ENCODE results near the gene DLGAP4. TPM values are rescaled to one million over a fixed set of nuclear protein-coding genes. Genes with fewer than 3 reads are reported as not detected.

The DLGAP4 gene, protein sequence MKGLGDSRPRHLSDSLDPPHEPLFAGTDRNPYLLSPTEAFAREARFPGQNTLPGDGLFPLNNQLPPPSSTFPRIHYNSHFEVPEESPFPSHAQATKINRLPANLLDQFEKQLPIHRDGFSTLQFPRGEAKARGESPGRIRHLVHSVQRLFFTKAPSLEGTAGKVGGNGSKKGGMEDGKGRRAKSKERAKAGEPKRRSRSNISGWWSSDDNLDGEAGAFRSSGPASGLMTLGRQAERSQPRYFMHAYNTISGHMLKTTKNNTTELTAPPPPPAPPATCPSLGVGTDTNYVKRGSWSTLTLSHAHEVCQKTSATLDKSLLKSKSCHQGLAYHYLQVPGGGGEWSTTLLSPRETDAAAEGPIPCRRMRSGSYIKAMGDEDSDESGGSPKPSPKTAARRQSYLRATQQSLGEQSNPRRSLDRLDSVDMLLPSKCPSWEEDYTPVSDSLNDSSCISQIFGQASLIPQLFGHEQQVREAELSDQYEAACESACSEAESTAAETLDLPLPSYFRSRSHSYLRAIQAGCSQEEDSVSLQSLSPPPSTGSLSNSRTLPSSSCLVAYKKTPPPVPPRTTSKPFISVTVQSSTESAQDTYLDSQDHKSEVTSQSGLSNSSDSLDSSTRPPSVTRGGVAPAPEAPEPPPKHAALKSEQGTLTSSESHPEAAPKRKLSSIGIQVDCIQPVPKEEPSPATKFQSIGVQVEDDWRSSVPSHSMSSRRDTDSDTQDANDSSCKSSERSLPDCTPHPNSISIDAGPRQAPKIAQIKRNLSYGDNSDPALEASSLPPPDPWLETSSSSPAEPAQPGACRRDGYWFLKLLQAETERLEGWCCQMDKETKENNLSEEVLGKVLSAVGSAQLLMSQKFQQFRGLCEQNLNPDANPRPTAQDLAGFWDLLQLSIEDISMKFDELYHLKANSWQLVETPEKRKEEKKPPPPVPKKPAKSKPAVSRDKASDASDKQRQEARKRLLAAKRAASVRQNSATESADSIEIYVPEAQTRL
- total RNA-seq (2014; rRNA removed; shearing (Covaris generic)), result 19.2 and 59.5 TPM in 2 replicates

DNA sequence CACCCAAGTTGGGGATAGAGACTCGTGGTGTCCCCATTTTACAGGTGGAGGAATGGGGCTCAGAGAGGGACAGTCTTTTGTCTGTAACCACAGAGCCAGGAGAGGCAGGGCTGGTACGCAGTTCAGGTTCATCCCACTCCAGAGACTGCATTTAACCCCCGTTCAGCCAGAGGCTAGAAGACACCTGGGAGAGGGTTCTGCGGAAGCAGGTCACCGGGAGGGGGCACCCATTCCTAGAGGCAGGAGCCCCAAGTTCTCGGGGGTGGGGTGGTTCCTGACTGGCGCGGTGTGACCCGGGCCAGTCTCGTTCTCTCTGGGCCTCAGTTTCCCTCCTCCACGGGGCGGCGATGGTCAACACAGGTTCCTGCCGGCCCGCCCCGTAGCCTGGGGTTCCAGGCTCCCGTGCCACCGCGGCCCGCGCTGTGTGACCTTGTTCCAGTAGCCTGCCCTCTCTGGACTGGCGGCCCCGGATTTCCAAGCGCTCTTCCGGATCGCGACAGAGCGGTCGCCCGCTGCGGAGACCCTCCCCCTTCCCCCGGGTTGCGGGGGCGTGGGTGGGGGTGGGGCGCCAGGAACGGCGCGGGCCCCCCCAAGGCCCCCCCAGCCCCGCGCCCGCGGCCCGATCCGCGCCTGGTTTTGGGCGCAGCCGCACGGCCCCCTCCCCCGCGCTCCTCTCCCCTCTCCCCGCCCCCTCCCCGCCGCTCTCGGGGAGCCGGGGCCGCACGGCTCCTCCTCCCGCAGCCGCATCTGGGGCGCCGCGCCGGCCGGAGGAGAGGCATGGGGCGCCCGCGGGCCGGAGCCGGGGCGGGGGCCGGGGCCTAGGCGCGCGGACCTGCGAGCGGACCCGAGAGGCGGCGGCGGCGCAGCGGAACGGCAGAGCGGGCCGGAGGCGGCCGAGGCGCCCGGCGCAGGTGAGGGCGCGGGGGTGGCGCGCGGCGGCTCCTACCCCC lies at the start of gene DLGAP4:
Gene DLGAP4 (plus strand): TSS at position 738 of the 950 bp plus-strand sequence. CDS start 125,379 bp downstream, outside the sequence.
- H3K27me3 ChIP-seq (replicated peaks), result peaks cover 80% of the 10 kb centered on the region
- H3K4me3 ChIP-seq, result no peak within 1 kb of the TSS
- H3K9me3 ChIP-seq (replicated peaks), result no peaks in the 10 kb centered on the region
- DNase-seq (ENCODE audit: low read depth in 1 of 2, low spot score in 2 of 2), result peak in 1 of 2 experiments; percentile 36
- H3K27ac ChIP-seq, result no peak within 1 kb of the TSS
- H3K36me3 ChIP-seq, result no peaks in the 10 kb centered on the region
- H3K4me1 ChIP-seq (replicated peaks), result no peaks in the 10 kb centered on the region

DNA sequence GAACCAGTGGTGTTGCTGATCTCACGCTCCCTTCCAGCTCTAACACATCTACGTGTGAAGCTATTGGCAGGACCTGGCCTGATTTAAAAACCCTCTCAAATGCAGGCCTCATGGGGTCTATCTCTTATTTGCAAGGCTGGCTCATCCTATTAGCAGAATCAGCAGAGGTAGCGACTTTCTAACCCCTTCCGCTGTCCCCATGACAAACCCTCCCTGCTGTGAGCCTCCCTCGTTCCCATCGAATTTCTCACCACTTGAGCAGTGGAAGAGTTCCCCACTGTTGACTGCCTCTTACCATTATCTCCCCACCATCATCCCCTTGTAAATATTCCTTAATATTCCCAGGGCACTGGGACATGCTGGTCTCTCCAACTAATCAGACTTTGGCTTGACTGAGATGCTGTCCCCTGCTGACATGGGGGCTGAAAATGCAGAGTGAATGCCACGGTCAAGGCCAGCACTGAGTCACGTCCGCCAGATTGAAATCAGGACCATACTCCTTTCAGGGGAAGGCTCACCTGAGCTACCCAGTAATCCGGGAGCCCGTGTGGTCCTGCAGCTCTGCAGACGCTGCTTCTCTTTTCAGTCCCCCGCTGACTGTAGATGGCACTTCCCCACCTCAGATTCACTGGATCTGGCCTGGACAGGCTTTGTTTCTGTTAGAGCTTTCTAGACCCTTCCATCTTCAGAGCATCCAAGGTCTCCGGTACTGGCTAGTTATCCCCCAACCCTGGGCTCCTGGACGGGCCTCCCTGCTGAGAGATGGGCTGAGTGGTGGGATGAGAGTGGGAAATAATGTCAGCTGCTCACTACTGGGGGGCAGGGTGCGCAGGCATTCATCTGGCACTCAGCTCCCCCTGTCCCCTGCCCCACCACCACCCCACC lies 46.7 kb upstream of the DLGAP4 start:
- Histone ChIP-seq H3K36me3 (peaks cover 29% of the 10 kb centered on the region), H3K4me3 (no peak overlapping the region), H3K27me3 (replicated peaks) (no peaks in the 10 kb centered on the region; the same call in 1 of the 2 replicates), H3K27ac (no peak overlapping the region), H3K4me1 (replicated peaks) (no peaks in the 10 kb centered on the region), H3K9me3 (replicated peaks) (no peaks in the 10 kb centered on the region)
- DNase-seq (ENCODE audit: low read depth in 1 of 2, low spot score in 2 of 2), result no peak

DNA sequence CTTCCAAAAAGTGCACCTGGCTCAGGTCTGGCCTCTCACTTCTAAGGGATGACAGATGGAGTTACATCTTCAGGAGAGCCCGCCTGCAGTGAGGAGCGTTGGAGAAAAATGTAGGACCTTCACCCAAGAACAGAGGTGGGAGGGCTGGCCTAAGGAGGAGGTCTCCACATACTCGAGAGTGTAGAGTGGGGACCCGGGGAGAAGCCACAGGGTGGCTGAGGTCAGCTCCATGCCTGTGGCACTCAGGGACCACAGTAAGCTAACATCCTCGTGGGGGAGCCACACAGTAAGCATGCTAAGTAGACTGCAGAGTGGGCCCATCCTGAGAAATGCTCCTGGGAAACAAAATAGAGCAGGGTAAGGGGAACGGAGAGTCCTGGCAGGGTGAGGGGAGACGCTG lies 45.8 kb upstream of the DLGAP4 start:
- DNase-seq (ENCODE audit: low read depth in 1 of 2, low spot score in 2 of 2), result no peak
- H3K27ac ChIP-seq, result no peak overlapping the region
- no peaks in the 10 kb centered on the region for H3K9me3 ChIP-seq (replicated peaks)
- H3K36me3 ChIP-seq, result peaks cover 22% of the 10 kb centered on the region
- H3K4me3 ChIP-seq, result no peak overlapping the region
- H3K27me3 ChIP-seq (replicated peaks), result no peaks in the 10 kb centered on the region; the same call in 1 of the 2 replicates
- no peaks in the 10 kb centered on the region for H3K4me1 ChIP-seq (replicated peaks)

DNA sequence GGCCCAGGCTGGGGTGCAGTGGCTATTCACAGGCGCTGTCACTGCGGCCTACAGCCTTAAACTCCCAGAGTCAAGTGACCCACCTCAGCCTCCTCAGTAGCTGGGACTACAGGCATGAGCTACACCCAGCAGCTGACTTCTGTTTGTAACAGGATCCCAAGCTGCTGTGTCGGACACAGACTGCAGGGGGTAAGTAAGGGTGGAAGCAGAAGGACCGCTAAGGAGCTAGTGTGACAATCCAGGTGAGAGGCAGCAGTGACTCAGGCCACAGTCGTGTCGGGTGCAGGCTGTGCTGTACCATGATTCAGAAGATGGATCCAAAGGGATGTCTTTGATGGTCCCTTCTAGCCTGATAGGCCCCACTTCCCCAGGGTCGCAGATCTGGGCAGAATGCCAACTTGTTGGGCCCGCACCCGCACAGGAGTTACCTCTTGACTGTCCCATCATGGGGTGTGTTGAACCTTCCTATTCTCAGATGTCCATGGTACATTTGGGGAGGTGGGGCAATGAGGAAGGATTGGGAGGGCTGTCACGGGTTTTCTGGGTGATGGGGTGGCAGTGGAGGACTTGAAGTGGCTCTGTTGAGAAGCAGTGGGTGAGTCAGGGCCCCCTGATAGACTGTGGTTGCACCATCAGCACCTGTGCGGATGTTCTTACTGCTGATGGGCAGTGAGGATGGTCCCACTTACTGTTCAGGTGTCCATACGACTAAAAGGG lies 44.6 kb upstream of the DLGAP4 start:
- no peak for DNase-seq (ENCODE audit: low read depth in 1 of 2, low spot score in 2 of 2)
- H3K27ac ChIP-seq, result no peak overlapping the region
- H3K9me3 ChIP-seq (replicated peaks), result no peaks in the 10 kb centered on the region

DNA sequence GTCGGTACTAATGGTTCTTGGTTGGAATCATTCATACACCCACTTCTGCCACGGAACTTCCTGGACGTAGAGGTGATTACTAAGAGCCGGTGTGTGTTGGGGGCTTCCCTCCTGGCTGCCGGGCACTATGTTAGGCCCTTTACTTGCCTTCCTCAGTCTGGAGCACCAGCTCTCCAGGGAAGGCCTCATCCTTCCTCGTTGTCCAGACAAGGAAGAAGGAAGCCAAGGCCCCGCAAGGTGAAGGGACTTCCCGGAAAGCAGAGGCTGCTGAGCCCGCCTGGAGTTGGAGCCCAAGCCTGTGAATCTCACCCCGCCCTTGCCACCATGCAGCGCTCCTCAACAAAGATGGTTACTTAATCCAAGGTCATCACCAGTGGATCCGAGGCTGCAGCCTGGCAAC lies 43.7 kb upstream of the DLGAP4 start:
- H3K4me3 ChIP-seq, result no peak overlapping the region
- no peaks in the 10 kb centered on the region; the same call in 1 of the 2 replicates for H3K27me3 ChIP-seq (replicated peaks)
- H3K9me3 ChIP-seq (replicated peaks), result no peaks in the 10 kb centered on the region
- no peaks in the 10 kb centered on the region for H3K4me1 ChIP-seq (replicated peaks)
- H3K27ac ChIP-seq, result no peak overlapping the region
- H3K36me3 ChIP-seq, result peaks cover 5% of the 10 kb centered on the region; the same call in 1 of the 2 replicates
- DNase-seq (ENCODE audit: low read depth in 1 of 2, low spot score in 2 of 2), result no peak

More for the DNA sequence above, 44.6 kb upstream of the DLGAP4 start:
- Histone ChIP-seq H3K4me3 (no peak overlapping the region), H3K36me3 (peaks cover 9% of the 10 kb centered on the region), H3K27me3 (replicated peaks) (no peaks in the 10 kb centered on the region; the same call in 1 of the 2 replicates), H3K4me1 (replicated peaks) (no peaks in the 10 kb centered on the region)

DNA sequence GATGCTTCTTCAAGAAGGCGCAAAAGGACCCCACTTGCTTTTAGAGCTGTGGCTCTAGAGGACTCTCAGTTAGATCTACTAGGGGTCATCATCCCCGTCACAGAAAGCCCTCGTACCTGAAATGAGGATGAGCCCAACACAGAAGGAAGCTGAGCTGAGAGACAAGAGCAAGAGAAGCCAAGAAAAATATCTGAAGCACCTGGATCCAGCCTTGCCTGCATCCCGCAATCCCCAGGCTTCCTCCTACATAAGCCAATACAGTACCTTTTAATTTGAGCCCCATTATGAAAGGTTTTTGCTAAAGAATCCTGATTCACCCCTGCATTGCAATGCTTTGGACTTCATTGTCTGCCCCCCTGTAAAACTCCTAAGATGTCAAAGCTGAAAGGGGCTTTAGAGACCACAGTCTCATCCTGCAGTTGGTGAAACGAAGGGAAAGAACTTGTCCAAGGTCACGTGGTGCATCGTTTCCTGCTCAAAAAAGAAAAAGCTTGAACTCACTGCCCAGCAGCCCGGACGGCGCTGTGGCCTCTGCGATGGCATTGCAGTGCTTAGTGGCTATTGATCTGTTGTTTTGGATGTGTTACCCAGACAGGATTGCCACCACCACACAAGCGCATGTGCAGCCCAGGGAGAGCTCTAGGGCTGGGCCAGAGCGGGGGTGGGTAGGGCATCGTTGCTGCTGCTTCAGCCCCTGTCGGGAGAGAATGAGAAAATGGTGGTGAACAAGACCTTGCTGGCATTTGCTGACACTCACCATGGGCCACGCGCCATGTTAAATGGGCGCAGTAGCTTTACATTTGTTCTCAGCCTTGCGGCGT lies 41.5 kb upstream of the DLGAP4 start:
- Histone ChIP-seq H3K4me3 (no peak overlapping the region), H3K36me3 (no peaks in the 10 kb centered on the region), H3K27ac (no peak overlapping the region), H3K4me1 (replicated peaks) (no peaks in the 10 kb centered on the region), H3K27me3 (replicated peaks) (no peaks in the 10 kb centered on the region; the same call in 1 of the 2 replicates), H3K9me3 (replicated peaks) (no peaks in the 10 kb centered on the region)
- DNase-seq (ENCODE audit: low read depth in 1 of 2, low spot score in 2 of 2), result no peak

DNA sequence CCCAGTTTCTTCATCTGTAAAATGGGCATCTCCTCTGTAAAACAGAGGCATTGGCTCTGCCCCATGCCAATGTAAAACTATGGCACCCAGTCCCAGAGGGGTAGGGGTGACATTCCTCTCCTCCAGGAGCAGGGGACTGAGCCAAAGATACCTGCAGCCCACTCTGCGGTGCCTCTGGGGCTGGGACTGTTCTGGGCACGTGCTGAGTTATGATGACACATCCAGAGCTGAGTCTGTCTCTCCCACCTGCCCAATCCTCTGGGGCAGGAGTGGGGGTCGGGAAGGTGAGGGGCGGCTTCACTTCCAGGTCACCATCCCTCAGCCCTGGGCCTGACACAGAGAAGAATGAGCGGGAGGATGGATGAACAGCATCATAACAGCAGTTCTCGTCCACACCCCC lies 40.0 kb upstream of the DLGAP4 start:
- Histone ChIP-seq H3K27ac (no peak overlapping the region), H3K27me3 (replicated peaks) (no peaks in the 10 kb centered on the region; the same call in 1 of the 2 replicates), H3K9me3 (replicated peaks) (no peaks in the 10 kb centered on the region), H3K4me1 (replicated peaks) (no peaks in the 10 kb centered on the region), H3K4me3 (no peak overlapping the region), H3K36me3 (no peaks in the 10 kb centered on the region)
- no peak for DNase-seq (ENCODE audit: low read depth in 1 of 2, low spot score in 2 of 2)

DNA sequence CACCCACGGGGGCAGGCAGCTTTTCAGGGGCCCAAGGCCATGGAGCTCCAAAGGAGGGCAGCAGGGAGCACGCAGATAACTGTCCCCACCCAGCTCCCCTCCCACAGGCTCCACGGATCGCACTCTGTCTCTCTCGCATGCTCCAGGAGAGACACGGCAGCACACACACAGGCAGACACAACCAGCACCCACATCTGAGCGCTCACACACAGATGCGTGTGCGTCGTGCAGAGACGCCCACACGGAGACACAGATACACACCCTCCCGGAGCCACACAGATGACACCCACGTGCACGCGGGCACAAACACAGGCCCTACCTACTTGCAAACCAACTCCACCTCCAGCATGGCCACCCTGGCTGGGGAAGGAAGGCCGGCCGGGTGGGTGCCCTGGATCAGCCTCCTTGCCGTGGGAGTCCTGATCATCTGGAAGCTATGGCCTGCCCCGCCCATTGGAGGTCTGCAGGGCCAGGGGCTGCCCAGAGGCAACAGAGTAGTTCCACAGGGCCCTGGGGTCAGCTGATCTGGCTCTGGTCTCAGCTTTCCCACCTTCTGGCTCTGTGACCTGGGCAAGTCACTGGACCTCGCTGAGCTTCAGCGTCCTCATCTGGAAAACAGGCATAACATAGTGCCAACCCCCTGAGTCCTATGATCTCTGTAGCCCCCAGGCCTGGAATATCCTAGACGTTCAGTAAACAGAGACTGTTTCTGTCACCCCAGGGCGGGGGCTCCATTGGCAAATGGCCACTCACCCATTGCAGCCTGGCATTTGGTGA lies 38.3 kb upstream of the DLGAP4 start:
- Histone ChIP-seq H3K27me3 (replicated peaks) (peaks cover 4% of the 10 kb centered on the region), H3K27ac (no peak overlapping the region), H3K4me3 (no peak overlapping the region), H3K36me3 (no peaks in the 10 kb centered on the region), H3K9me3 (replicated peaks) (no peaks in the 10 kb centered on the region), H3K4me1 (replicated peaks) (no peaks in the 10 kb centered on the region)
- DNase-seq (ENCODE audit: low read depth in 1 of 2, low spot score in 2 of 2), result no peak

DNA sequence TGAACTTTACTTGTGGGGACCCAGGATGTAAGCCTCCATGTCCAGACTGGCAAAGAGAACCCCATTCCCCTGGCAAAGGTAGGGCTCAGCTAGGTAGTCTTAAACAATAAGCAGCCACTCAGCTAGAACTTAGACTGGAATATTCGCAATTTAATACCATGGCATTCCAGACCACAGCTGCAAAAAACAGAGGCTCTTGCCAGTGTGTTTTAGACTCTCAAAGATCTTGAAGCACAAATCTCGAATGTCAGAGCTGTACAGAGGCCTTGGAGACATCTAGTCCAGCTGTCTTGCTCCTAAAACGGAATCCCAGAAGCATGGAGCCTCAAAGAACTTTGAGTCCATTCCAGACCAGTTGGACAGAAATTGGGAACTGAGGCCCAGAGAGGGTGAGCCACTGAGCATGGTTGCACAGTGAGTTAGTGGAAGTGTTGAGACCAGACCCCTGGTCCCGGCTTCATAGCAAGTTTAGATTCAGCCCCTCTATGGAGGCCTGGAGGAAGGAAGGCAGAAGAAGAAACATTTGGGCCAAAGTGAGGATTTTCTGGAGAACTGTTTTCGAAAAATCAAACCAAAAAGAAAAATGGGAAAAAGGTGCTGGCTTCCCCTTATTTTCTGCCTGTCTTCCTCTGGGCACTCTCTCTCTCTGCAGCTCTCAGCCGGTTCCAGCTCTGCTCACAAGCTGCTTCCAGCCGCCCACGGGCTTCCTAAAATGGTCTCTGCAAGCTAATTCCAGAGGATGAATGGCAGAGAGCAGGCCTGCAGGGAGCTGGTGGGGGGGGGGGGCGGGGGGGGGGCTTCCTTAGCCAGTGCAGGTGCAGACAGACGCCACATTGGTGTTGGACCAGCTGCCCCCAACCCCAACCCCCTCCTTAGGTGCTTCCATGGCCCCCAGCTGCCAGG lies 37.4 kb upstream of the DLGAP4 start:
- Histone ChIP-seq H3K27me3 (replicated peaks) (peaks cover 10% of the 10 kb centered on the region), H3K4me1 (replicated peaks) (no peaks in the 10 kb centered on the region), H3K36me3 (no peaks in the 10 kb centered on the region), H3K27ac (no peak overlapping the region), H3K4me3 (no peak overlapping the region), H3K9me3 (replicated peaks) (no peaks in the 10 kb centered on the region)
- no peak for DNase-seq (ENCODE audit: low read depth in 1 of 2, low spot score in 2 of 2)

DNA sequence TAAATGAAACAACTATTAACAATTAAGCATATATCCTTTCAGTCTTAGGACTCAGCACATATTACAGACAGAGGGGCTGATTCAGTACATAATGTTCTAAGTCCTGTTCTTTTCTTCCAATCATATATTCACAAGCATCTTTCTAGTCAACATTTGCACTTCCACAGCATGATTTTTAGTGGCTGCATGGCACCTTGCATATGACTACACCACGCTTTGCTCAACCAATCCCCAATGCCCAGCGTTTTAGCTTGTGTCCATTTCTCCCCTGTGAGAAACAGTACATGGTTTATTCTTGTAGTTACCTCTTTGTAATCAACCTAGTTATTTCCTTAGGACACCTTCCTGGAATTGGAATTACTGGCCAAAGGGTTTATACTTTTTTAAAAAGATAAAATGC lies 36.6 kb upstream of the DLGAP4 start:
- Histone ChIP-seq H3K4me3 (no peak overlapping the region), H3K27ac (no peak overlapping the region), H3K36me3 (no peaks in the 10 kb centered on the region), H3K9me3 (replicated peaks) (no peaks in the 10 kb centered on the region), H3K27me3 (replicated peaks) (peaks cover 13% of the 10 kb centered on the region), H3K4me1 (replicated peaks) (no peaks in the 10 kb centered on the region)
- no peak for DNase-seq (ENCODE audit: low read depth in 1 of 2, low spot score in 2 of 2)
